ENCODE data around the gene LPP. TPM values are rescaled to one million over a fixed set of nuclear protein-coding genes. Genes with fewer than 3 reads are reported as not detected.

LPP gene
- total and polyA plus RNA-seq, 2 donors (not counting 1 experiment from before 2014, with no cell fraction given): 7.6 to 81.7 TPM

DNA sequence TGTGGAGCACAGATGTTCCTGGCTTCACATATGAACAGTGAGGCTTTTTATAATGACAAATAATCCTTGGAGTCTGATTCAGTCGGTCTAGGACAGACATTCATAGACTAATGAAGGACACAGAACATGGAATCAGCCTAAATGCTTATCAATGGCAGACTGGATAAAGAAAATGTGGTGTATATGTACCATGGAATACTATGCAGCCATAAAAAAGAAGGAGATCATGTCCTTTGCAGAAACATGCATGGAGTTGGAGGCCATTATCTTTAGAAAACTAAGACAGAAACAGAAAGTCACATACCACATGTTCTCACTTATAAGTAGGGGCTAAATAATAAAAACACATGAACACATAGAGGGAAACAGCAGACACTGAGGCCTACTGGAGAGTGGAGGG, 19.9 kb upstream of the LPP start:
- no peak for ATAC-seq (ENCODE audit: low read depth)
- CTCF ChIA-PET: no interaction called here
- 100% methylated on average over 1 of the region's 1 CpG for WGBS (ENCODE audit: insufficient coverage)

DNA sequence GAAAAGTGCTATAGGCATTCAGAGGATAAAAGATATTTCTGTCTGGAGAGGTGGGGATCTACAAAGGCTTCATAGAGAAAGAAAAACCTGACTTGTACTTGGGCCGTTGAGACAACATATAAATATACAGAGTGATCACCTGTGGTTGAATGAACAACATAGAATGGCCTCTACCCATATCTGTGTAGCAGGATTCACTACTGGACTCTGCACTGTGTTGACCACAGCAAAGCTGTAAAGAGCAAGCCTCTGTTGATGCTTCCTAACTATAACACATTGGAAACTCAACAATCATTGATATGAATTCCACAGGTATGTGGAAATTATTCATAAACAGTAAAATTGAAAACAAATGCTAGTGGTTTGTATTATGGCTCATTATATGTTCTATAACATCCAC, 19.1 kb upstream of the LPP start:
- TF ChIP-seq, protein P1, sequence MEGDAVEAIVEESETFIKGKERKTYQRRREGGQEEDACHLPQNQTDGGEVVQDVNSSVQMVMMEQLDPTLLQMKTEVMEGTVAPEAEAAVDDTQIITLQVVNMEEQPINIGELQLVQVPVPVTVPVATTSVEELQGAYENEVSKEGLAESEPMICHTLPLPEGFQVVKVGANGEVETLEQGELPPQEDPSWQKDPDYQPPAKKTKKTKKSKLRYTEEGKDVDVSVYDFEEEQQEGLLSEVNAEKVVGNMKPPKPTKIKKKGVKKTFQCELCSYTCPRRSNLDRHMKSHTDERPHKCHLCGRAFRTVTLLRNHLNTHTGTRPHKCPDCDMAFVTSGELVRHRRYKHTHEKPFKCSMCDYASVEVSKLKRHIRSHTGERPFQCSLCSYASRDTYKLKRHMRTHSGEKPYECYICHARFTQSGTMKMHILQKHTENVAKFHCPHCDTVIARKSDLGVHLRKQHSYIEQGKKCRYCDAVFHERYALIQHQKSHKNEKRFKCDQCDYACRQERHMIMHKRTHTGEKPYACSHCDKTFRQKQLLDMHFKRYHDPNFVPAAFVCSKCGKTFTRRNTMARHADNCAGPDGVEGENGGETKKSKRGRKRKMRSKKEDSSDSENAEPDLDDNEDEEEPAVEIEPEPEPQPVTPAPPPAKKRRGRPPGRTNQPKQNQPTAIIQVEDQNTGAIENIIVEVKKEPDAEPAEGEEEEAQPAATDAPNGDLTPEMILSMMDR (IDR thresholded peaks at IDR 0.05): no peak
- TF ChIP-seq EZH2 (IDR thresholded peaks at IDR 0.05; ENCODE audit: borderline replicate concordance, insufficient read depth, low read depth, low read length, poor library complexity, severe bottlenecking): no peak
- H3K4me2 ChIP-seq (replicated peaks; ENCODE audit: low read depth, low read length, poor library complexity, severe bottlenecking): no peak overlapping the region
- H3K4me3 Mint-ChIP-seq: no peak overlapping the region
- H4K20me1 ChIP-seq (ENCODE audit: control insufficient read depth, insufficient read depth, low read length, poor library complexity, severe bottlenecking): no peaks in the 10 kb centered on the region
- no peak overlapping the region for H3K4me3 ChIP-seq (ENCODE audit: control extremely low read depth in 1 of 5, extremely low read depth in 1 of 5, insufficient read depth in 1 of 5, low read depth in 2 of 5, low read length in 4 of 5)
- no peaks in the 10 kb centered on the region for H3K79me2 ChIP-seq (ENCODE audit: control insufficient read depth, insufficient read depth, low read length)
- H3K27ac Mint-ChIP-seq: no peak overlapping the region
- no peak overlapping the region for H3K27ac ChIP-seq (ENCODE audit: low read length in 2 of 2)
- H3K9me3 Mint-ChIP-seq (ENCODE audit: insufficient read depth): no peaks in the 10 kb centered on the region
- no peaks in the 10 kb centered on the region for H3K36me3 ChIP-seq (replicated peaks in 1 of 2; ENCODE audit: control extremely low read depth in 1 of 2, control insufficient read depth in 1 of 2, extremely low read depth in 1 of 2, insufficient read depth in 2 of 2, low read length in 1 of 2)
- ChIA-PET POLR2A (no interaction called here), CTCF (no interaction called here)
- DNase-seq: no peak
- H3K4me1 Mint-ChIP-seq: peaks cover 19% of the 10 kb centered on the region
- H3K4me1 ChIP-seq (ENCODE audit: control insufficient read depth in 2 of 2, insufficient read depth in 2 of 2, low read length in 2 of 2): peaks cover 8% of the 10 kb centered on the region in 2 donors
- H3K27me3 Mint-ChIP-seq: no peaks in the 10 kb centered on the region
- WGBS (ENCODE audit: insufficient coverage): no CpG with 5 or more reads among the region's 1 CpG
- H3K9ac ChIP-seq (ENCODE audit: low read length): no peak overlapping the region
- H2AFZ ChIP-seq (ENCODE audit: insufficient read depth, low read depth, low read length, poor library complexity, severe bottlenecking): no peak overlapping the region
- intact Hi-C loops (cut with micrococcal nuclease): no loop called here
- ATAC-seq (ENCODE audit: low read depth): no peak
- H3K9me3 ChIP-seq (ENCODE audit: control extremely low read depth in 1 of 3, control insufficient read depth in 2 of 3, insufficient read depth in 1 of 3, low read length in 2 of 3): peaks cover 0 to 2% (median 0%) of the 10 kb centered on the region in 3 donors
- H3K27me3 ChIP-seq (replicated peaks in 1 of 4; ENCODE audit: control extremely low read depth in 1 of 4, control insufficient read depth in 3 of 4, insufficient read depth in 4 of 4, low read length in 3 of 4): no peaks in the 10 kb centered on the region

More for the DNA sequence above, 19.9 kb upstream of the LPP start:
- Mint-ChIP-seq H3K27me3 (no peaks in the 10 kb centered on the region), H3K4me1 (peaks cover 19% of the 10 kb centered on the region), H3K27ac (no peak overlapping the region), H3K4me3 (no peak overlapping the region), H3K9me3 (ENCODE audit: insufficient read depth) (no peaks in the 10 kb centered on the region)
- Histone ChIP-seq H3K27ac (ENCODE audit: low read length in 2 of 2) (no peak overlapping the region), H3K9me3 (ENCODE audit: control extremely low read depth in 1 of 3, control insufficient read depth in 2 of 3, insufficient read depth in 1 of 3, low read length in 2 of 3) (peaks cover 0 to 2% (median 0%) of the 10 kb centered on the region in 3 donors), H3K36me3 (replicated peaks in 1 of 2; ENCODE audit: control extremely low read depth in 1 of 2, control insufficient read depth in 1 of 2, extremely low read depth in 1 of 2, insufficient read depth in 2 of 2, low read length in 1 of 2) (no peaks in the 10 kb centered on the region), H2AFZ (ENCODE audit: insufficient read depth, low read depth, low read length, poor library complexity, severe bottlenecking) (no peak overlapping the region), H3K4me3 (ENCODE audit: control extremely low read depth in 1 of 5, extremely low read depth in 1 of 5, insufficient read depth in 1 of 5, low read depth in 2 of 5, low read length in 4 of 5) (no peak overlapping the region), H4K20me1 (ENCODE audit: control insufficient read depth, insufficient read depth, low read length, poor library complexity, severe bottlenecking) (no peaks in the 10 kb centered on the region), H3K4me2 (replicated peaks; ENCODE audit: low read depth, low read length, poor library complexity, severe bottlenecking) (no peak overlapping the region), H3K27me3 (replicated peaks in 1 of 4; ENCODE audit: control extremely low read depth in 1 of 4, control insufficient read depth in 3 of 4, insufficient read depth in 4 of 4, low read length in 3 of 4) (no peaks in the 10 kb centered on the region), H3K4me1 (ENCODE audit: control insufficient read depth in 2 of 2, insufficient read depth in 2 of 2, low read length in 2 of 2) (peaks cover 8% of the 10 kb centered on the region in 2 donors), H3K9ac (ENCODE audit: low read length) (no peak overlapping the region), H3K79me2 (ENCODE audit: control insufficient read depth, insufficient read depth, low read length) (no peaks in the 10 kb centered on the region)
- POLR2A ChIA-PET: no interaction called here
- intact Hi-C loops (cut with micrococcal nuclease): no loop called here
- DNase-seq: no peak
- no peak for TF ChIP-seq EZH2 (IDR thresholded peaks at IDR 0.05; ENCODE audit: borderline replicate concordance, insufficient read depth, low read depth, low read length, poor library complexity, severe bottlenecking)
- TF ChIP-seq, protein P1 (IDR thresholded peaks at IDR 0.05): no peak
